Keratinocyte (primary cell): ENCODE measurements around the gene MICALL1.

ENCODE experiments used
- CTCF ChIP-seq, 3 experiments: IDR thresholded peaks in 1 of 3; conservative IDR thresholded peaks in 1 of 3; optimal IDR thresholded peaks in 1 of 3; 2 replicates in 2 of 3; 3 replicates in 1 of 3; pipeline versions ENCODE3 to v1.5.1; 2011; ENCODE audit warnings: low read length in 3 of 3, mild to moderate bottlenecking in 3 of 3, moderate library complexity in 2 of 3, control low read depth in 1 of 3, inconsistent platforms in 1 of 3; ENCODE audit not compliant: insufficient read depth in 2 of 3; ENCODE audit errors: extremely low read depth in 1 of 3
- EZH2 ChIP-seq: IDR thresholded peaks from one replicate; pipeline ENCODE4 v1.6.1; 2012; ENCODE audit warnings: inconsistent platforms, mild to moderate bottlenecking, low read length, moderate library complexity

- TF ChIP-seq CTCF (optimal IDR thresholded peaks at IDR 0.05 in 1 of 3, IDR thresholded peaks at IDR 0.05 in 1 of 3, conservative IDR thresholded peaks at IDR 0.05 in 1 of 3; ENCODE audit: extremely low read depth in 1 of 3, insufficient read depth in 2 of 3, low read length in 3 of 3) (no peak), EZH2 (no peak)
These were observed 36.0 kb downstream of the MICALL1 start for GRCh38 chr22:37942133-37942532.
